Smooth muscle cell (in vitro differentiated cells): Measurements from ENCODE around the gene TMIGD3. TPM values are rescaled to one million over a fixed set of nuclear protein-coding genes. Genes with fewer than 3 reads are reported as not detected.

Source experiments
- DNase-seq: peaks from one replicate; lab custom pipeline; 2025; ENCODE audit not compliant: unreplicated experiment; lab: John Stamatoyannopoulos, UW
- H2AFZ ChIP-seq: fragments of 200-600 bp; sonication (generic); 2 replicates; pipeline ENCODE4 v1.6.0; 2016; ENCODE audit warnings: antibody characterized with exemption, low read depth, mild to moderate bottlenecking
- H3F3A ChIP-seq: fragments of 200-600 bp; sonication (generic); 2 replicates; pipeline ENCODE4 v1.6.0; 2017; ENCODE audit warnings: antibody characterized with exemption, low read depth
- H3K27ac ChIP-seq: fragments of 200-600 bp; sonication (generic); 2 replicates; pipeline ENCODE4 v1.5.1; 2016; ENCODE audit warnings: low read depth, mild to moderate bottlenecking
- H3K27me3 ChIP-seq: fragments of 200-600 bp; sonication (generic); 2 replicates; pipeline ENCODE4 v1.6.1; 2016; ENCODE audit warnings: low read depth, mild to moderate bottlenecking
- H3K36me3 ChIP-seq: fragments of 200-600 bp; sonication (generic); 2 replicates; pipeline ENCODE4 v1.5.1; 2016; ENCODE audit warnings: low read depth
- H3K4me1 ChIP-seq: fragments of 200-600 bp; sonication (generic); 2 replicates; pipeline ENCODE4 v1.5.1; 2016; ENCODE audit warnings: low read depth
- H3K4me2 ChIP-seq: fragments of 200-600 bp; sonication (generic); 2 replicates; pipeline ENCODE4 v1.6.0; 2016; ENCODE audit warnings: mild to moderate bottlenecking
- H3K4me3 ChIP-seq: fragments of 200-600 bp; sonication (generic); 2 replicates; pipeline ENCODE4 v1.5.1; 2016; ENCODE audit warnings: mild to moderate bottlenecking
- H3K79me2 ChIP-seq: fragments of 200-600 bp; sonication (generic); 2 replicates; pipeline ENCODE4 v1.6.0; 2016; ENCODE audit warnings: low read depth, mild to moderate bottlenecking
- H3K9ac ChIP-seq: fragments of 200-600 bp; sonication (generic); 2 replicates; pipeline ENCODE4 v1.6.0; 2016; ENCODE audit warnings: low read depth
- H3K9me3 ChIP-seq: fragments of 200-600 bp; sonication (generic); replicated peaks from 2 replicates; pipeline ENCODE4 v1.5.1; 2016; ENCODE audit warnings: low read depth
- H4K20me1 ChIP-seq: fragments of 200-600 bp; sonication (generic); 2 replicates; pipeline ENCODE4 v1.6.0; 2016; ENCODE audit warnings: low read depth
- CTCF ChIP-seq: fragments of 200-600 bp; sonication (generic); IDR thresholded peaks from 2 replicates; pipeline ENCODE4 v1.5.1; 2017; ENCODE audit warnings: borderline replicate concordance, mild to moderate bottlenecking, antibody characterized with exemption; ENCODE audit not compliant: insufficient read depth, poor library complexity, severe bottlenecking
- WGBS: methylation state at CpG from one replicate; pipeline ENCODE4 v1.1.7; 2016; ENCODE audit warnings: low lambda C conversion rate; 5-methylcytosine and 5-hydroxymethylcytosine counted together
- polyA plus RNA-seq: library from polyadenylated mRNA; unstranded; fragments of >200 nt; fragmentation: Nextera tagmentation; extraction: Ambion mirVana; gene quantifications from 2 replicates; pipeline ENCODE4 v1.2.1, GENCODE V29; 2016
- total RNA-seq: library from RNA; depleted of rRNA; stranded (reverse); fragments of >200 nt; gene quantifications from 2 replicates; pipeline ENCODE4 v1.2.3, GENCODE V29; 2014

The TMIGD3 gene
- total and polyA plus RNA-seq, 2 experiments from 2014 or later = not detected

- no peak for TF ChIP-seq CTCF
- no peak for DNase-seq
- H3F3A ChIP-seq = no peaks in the 10 kb centered on the region
- H3K27me3 ChIP-seq = no peaks in the 10 kb centered on the region
- WGBS = 87% methylated on average over 9 of the region's 9 CpGs
- H3K9me3 ChIP-seq = no peaks in the 10 kb centered on the region
- H3K36me3 ChIP-seq = no peaks in the 10 kb centered on the region
- no peak overlapping the region for H2AFZ ChIP-seq
- H3K4me1 ChIP-seq = no peaks in the 10 kb centered on the region
- H3K27ac ChIP-seq = no peak overlapping the region
- H3K4me3 ChIP-seq = no peak overlapping the region
- H3K9ac ChIP-seq = no peak overlapping the region
- H3K79me2 ChIP-seq = no peaks in the 10 kb centered on the region
- no peak overlapping the region for H3K4me2 ChIP-seq
- H4K20me1 ChIP-seq = no peaks in the 10 kb centered on the region
Measured at GRCh38 chr1:111488669-111489068, 14.8 kb downstream of the TMIGD3 start.

GRCh38 chr1:111487133-111487532 is 16.3 kb downstream of the TMIGD3 start:
- no peaks in the 10 kb centered on the region for H3K4me1 ChIP-seq
- H3K27ac ChIP-seq = no peak overlapping the region
- H3F3A ChIP-seq = no peaks in the 10 kb centered on the region
- no peak overlapping the region for H2AFZ ChIP-seq
- no peak overlapping the region for H3K4me3 ChIP-seq
- no peaks in the 10 kb centered on the region for H3K79me2 ChIP-seq
- WGBS = 90% methylated on average over 6 of the region's 6 CpGs
- no peak overlapping the region for H3K4me2 ChIP-seq
- H3K36me3 ChIP-seq = no peaks in the 10 kb centered on the region
- no peaks in the 10 kb centered on the region for H4K20me1 ChIP-seq
- H3K27me3 ChIP-seq = no peaks in the 10 kb centered on the region
- no peak for DNase-seq
- TF ChIP-seq CTCF = no peak
- H3K9ac ChIP-seq = no peak overlapping the region
- no peaks in the 10 kb centered on the region for H3K9me3 ChIP-seq

- H3K4me1 ChIP-seq = no peaks in the 10 kb centered on the region
- no peak overlapping the region for H3K27ac ChIP-seq
- H3K9ac ChIP-seq = no peak overlapping the region
- no peak for DNase-seq
- no peaks in the 10 kb centered on the region for H3K9me3 ChIP-seq
- H3K27me3 ChIP-seq = no peaks in the 10 kb centered on the region
- TF ChIP-seq CTCF = no peak
- no peak overlapping the region for H3K4me2 ChIP-seq
- H3K36me3 ChIP-seq = no peaks in the 10 kb centered on the region
- H2AFZ ChIP-seq = no peak overlapping the region
- WGBS = 84% methylated on average over 7 of the region's 7 CpGs
- H3K4me3 ChIP-seq = no peak overlapping the region
- no peaks in the 10 kb centered on the region for H3K79me2 ChIP-seq
- H3F3A ChIP-seq = no peaks in the 10 kb centered on the region
- H4K20me1 ChIP-seq = no peaks in the 10 kb centered on the region
Measured at GRCh38 chr1:111486431-111486830, 17.0 kb downstream of the TMIGD3 start.

GRCh38 chr1:111484391-111485026 is 18.9 kb downstream of the TMIGD3 start:
- Histone ChIP-seq H3K79me2 (no peaks in the 10 kb centered on the region), H3K27ac (no peak overlapping the region), H3K4me1 (no peaks in the 10 kb centered on the region), H3K36me3 (no peaks in the 10 kb centered on the region), H3K4me2 (no peak overlapping the region), H3K27me3 (no peaks in the 10 kb centered on the region), H3K9me3 (no peaks in the 10 kb centered on the region), H2AFZ (no peak overlapping the region), H3F3A (no peaks in the 10 kb centered on the region), H4K20me1 (no peaks in the 10 kb centered on the region), H3K9ac (no peak overlapping the region), H3K4me3 (no peak overlapping the region)
- no peak for TF ChIP-seq CTCF
- DNase-seq = no peak
